ENCODE results near the gene IL15RA.
"Not testable (repeated sequence)": the region's sequence is repeated elsewhere in the genome, so short reads cannot be mapped to it uniquely, and the experiment has no call there.

Gene IL15RA

DNA sequence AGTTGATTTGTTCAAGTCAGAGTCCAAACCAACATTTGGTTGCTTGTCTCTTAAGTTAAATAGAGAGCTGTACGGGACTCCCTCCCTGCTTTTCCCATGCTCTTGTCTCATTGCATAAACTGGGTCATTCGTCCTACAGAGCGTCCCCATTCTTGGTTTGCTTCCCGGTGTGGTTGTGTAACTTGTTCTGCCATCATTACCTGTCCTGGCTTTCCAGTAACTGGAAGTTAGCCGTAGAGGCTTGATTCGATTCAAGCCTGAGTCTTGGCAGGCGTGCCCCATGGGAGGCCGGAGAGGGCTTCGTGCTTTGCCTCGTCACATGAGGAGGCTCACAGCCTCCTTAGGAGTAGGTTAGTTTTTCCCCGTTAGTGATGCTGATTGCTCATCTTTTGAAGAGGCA lies 47.1 kb downstream of the IL15RA start:
- DNase-seq: no peak

DNA sequence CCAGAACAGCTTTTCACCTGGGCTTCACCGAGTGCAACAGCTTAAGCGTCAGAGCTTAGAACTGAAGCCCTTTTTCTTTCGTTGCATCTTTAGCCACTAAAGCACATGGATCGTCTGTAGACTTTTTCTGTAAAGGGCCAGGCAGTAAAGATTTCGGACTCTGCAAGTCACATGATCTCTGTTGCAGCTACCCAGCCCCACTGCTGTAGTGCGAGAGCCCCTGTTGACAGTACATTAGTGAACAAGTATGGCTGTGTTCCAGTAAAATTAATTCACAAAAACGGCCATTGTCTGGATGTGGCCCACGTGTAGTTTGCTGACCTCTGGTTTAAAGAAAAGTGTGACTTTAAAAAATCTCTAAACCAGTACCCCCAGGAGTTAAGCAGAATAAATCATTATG lies 47.9 kb downstream of the IL15RA start:
- DNase-seq: peak in 1 of 58 donors; percentile 39

- no peak for DNase-seq
Measured at GRCh38 chr10:5927306-5927705, 50.0 kb downstream of the IL15RA start.

GRCh38 chr10:5924889-5925288 lies 52.5 kb downstream of the IL15RA start:
- DNase-seq: no peak

GRCh38 chr10:5921746-5922145 lies 55.6 kb downstream of the IL15RA start:
- DNase-seq: no peak

GRCh38 chr10:5919568-5919967 lies 57.8 kb downstream of the IL15RA start:
- no peak for DNase-seq

DNA sequence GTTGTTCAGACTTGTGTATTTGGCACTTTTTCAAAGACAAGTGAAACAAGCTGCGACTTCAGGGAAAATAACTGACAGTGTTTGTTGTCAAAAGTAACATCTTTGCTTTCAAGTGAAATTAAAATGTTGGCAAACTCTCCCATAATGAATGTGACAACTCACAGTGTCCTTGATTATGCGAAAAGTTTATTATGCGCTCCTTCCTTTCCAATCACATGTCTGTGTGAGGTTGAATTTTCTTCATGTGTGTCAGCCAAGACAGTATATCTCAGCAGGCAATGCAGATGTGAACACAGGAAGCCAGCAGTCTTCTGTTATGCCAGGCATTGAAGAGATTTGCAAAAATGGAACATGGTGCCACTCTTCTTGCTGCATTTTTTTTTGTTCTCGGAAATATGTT lies 58.6 kb downstream of the IL15RA start:
- no peak for DNase-seq

DNA sequence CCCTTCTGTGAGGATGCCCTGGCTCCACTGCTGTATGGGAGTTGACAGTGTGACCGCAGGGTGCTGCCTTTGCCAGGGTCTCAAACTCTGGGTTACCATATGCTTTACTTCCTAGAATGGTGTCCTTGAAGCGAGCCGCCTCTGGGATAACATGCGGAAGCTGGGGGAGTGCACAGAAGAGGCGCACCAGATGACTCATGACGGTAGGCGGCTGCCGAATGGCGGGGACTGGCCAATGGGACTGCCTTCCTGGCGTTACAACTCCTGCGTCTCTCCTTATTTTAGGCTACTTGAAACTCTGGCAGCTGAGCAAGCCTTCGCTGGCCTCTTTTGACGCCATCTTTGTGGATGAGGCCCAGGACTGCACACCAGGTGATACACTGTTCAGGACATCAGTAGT lies 60.0 kb downstream of the IL15RA start:
- DNase-seq: no peak

- DNase-seq: no peak
Measured at GRCh38 chr10:5915451-5915850, 61.9 kb downstream of the IL15RA start.

DNA sequence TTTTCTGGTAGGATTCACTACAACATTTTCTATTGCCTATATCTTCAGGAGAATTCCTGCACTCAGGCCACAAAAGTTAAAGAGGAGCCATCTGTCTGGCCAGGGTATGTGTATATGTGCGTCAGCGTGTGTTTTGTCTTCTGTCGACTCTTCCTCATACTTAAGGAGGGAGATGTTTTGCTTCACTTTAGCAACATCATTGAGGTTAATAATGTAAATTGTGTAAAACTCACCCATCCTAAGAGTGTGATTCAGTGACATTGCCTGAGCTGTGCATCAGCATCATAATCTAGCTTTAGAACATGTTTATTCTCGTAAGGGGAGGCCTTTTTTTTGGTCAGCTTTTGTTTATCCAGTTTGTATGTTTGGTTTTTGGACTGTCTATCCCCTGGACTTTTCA lies 63.6 kb downstream of the IL15RA start:
- DNase-seq: no peak

DNA sequence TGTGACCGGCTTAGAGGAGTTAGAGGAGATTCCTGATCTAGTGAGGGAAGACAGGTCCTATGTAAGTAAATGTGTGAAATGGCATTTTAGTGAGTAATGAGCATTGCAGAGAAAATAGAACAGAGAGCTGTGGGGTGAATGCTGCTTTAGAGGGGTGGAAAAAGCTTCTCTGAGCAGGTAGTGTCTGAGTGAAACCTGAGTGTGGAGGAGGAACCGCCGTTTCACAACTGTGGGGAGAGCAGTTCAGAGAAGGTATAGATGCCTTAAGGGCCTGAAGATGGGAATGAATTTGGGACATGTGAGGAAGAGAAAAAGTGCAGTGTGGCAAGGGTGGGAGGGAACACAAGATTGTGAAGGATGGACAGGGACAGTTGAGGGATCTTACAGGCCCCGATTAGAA lies 65.7 kb downstream of the IL15RA start:
- DNase-seq: peak in 1 of 58 donors; percentile 12

DNA sequence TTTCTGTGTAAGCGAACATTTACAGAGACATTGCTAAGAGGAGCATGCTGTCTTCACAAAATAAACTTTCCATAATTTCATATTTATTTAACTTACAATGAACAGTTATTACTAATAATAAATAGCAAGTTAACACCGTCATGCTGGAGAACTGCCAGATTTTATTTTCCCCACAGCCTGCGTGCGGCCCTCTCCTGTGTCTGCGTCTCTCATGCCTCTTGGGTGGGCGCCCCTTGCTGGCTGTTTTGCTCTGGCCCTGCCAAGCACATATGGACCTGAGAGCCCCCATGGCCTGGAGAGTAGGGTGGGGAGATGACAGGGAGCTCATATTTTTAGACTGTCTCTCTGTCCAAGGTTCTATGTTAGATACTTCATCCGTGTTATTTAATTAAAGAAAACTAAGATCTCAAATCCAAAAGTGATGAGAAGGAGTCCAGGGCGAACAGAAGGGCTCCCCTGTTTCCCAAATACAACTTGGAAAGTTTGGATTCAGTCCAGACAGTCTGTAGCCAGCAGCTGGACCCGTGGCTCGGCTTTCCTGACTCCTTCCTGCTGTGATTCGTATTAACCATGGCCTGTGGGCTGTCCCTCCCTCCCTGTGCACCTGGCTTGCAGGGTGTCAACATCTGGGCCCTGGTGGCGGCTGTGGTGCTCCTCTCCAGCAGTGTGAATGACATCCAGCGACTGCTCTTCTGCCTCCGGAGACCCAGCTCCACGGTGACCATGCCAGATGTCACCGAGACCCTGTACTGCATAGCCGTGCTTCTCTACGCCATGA lies 66.8 kb downstream of the IL15RA start:
- no peak for DNase-seq

DNA sequence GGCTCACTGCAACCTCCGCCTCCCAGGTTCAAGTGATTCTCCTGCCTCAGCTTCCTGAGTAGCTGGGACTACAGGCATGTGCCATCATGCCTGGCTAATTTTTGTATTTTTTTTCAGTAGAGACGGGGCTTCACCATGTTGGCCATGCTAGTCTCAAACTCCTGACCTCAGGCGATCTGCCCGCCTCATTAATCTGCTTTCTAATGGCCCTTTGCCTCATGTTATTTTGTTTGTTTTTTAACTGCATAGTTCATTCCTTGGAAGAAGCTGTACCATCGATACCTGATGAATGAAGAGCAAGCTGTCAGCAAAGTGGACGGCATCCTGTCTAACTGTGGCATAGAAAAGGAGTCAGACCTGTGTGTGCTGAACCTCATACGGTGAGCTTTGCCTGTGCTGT lies 68.7 kb downstream of the IL15RA start:
- DNase-seq: not testable (repeated sequence)

DNA sequence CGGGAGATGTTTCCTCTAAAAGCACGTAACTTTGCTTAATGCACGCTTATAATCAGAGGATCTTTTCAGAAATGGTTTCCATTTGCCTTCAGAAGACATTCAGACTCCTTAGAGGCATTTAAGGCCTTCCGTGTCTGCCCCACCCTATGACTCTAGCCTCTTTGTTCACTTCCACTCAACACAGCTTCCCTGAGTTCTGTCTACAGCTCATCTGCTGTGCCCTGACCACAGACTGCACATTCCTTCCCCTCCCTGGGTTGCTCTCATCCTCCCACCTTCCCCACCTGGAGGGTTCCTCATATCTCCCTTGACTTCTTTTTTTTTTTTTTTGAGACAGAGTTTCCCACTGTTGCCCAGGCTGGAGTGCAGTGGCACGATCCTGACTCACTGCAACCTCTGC lies 70.7 kb downstream of the IL15RA start:
- no peak for DNase-seq

DNA sequence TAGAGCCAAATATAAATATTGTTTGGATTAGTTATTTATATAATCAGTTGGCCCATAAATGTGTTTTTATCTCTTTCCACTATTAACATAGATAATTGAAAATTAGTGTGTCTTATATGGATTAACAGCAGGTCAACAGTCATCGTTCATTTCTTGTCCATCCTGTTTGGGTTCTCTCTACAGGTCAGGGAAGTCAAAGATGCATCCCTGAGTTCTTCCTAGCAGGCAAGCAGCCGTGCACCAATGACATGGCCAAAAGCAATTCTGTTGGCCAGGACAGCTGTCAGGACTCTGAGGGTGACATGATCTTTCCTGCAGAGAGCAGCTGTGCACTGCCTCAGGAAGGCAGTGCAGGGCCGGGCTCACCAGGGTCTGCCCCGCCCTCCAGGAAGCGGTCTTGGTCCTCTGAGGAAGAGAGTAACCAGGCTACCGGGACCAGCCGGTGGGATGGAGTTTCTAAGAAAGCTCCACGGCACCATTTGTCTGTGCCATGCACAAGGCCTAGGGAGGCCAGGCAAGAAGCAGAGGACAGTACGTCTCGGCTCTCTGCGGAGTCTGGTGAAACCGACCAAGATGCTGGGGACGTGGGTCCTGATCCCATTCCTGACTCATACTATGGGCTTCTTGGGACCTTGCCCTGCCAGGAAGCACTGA lies 71.4 kb downstream of the IL15RA start:
- no peak for DNase-seq

GRCh38 chr10:5904227-5904626 lies 73.1 kb downstream of the IL15RA start:
- no peak for DNase-seq

GRCh38 chr10:5903563-5903962 lies 73.8 kb downstream of the IL15RA start:
- no peak for DNase-seq

GRCh38 chr10:5902511-5903274 lies 74.7 kb downstream of the IL15RA start:
- DNase-seq: no peak
